IPS-18c (cell line): ENCODE results near the gene ZNF740.
A peak's percentile ranks its signal among the peaks of the same experiment; 100 is the strongest.
"Not testable (repeated sequence)": the region's sequence is repeated elsewhere in the genome, so short reads cannot be mapped to it uniquely, and the experiment has no call there.

Source experiments
- H3K4me3 ChIP-seq: 2 replicates; pipeline ENCODE4 v1.7.0; 2013; ENCODE audit warnings: low read depth, mild to moderate bottlenecking, low read length, moderate library complexity; ENCODE audit not compliant: insufficient read depth
- H3K9me3 ChIP-seq: one replicate; pipeline ENCODE4 v1.6.1; 2013; ENCODE audit warnings: mild to moderate bottlenecking, low read length, moderate library complexity; ENCODE audit not compliant: control insufficient read depth, insufficient read depth

Gene ZNF740

GRCh38 chr12:53201639-53202038, 21.1 kb downstream of the ZNF740 start:
- no peaks in the 10 kb centered on the region for H3K9me3 ChIP-seq

GRCh38 chr12:53202316-53202715, 21.8 kb downstream of the ZNF740 start:
- H3K4me3 ChIP-seq, H3K9me3 ChIP-seq: not testable (repeated sequence)

More at GRCh38 chr12:53201639-53202038, 21.1 kb downstream of the ZNF740 start:
- H3K4me3 ChIP-seq, result no peak overlapping the region

- Histone ChIP-seq H3K4me3 (no peak overlapping the region), H3K9me3 (no peaks in the 10 kb centered on the region)
These were observed 23.8 kb downstream of the ZNF740 start for GRCh38 chr12:53204351-53204750.

GRCh38 chr12:53205747-53206419, 25.4 kb downstream of the ZNF740 start:
- Histone ChIP-seq H3K4me3 (no peak overlapping the region), H3K9me3 (no peaks in the 10 kb centered on the region)

- Histone ChIP-seq H3K4me3 (no peak within 1 kb of the TSS), H3K9me3 (no peaks in the 10 kb centered on the region)
These were observed 26.5 kb downstream of the ZNF740 start, which contains the start of gene ITGB7 for GRCh38 chr12:53207042-53207441. TSS of gene ITGB7 (minus strand) at chr12:53207251. CDS start at chr12:53200443, 6,808 bp downstream.

- Histone ChIP-seq H3K4me3 (no peak overlapping the region), H3K9me3 (no peaks in the 10 kb centered on the region)
These were observed 27.9 kb downstream of the ZNF740 start for GRCh38 chr12:53208435-53208834.

- no peak overlapping the region for H3K4me3 ChIP-seq
- no peaks in the 10 kb centered on the region for H3K9me3 ChIP-seq
These were observed 28.4 kb downstream of the ZNF740 start for GRCh38 chr12:53208877-53209463.

GRCh38 chr12:53210843-53211242, 30.3 kb downstream of the ZNF740 start:
- Histone ChIP-seq H3K4me3 (no peak overlapping the region), H3K9me3 (no peaks in the 10 kb centered on the region)

GRCh38 chr12:53211476-53212381, 31.2 kb downstream of the ZNF740 start:
- no peaks in the 10 kb centered on the region for H3K9me3 ChIP-seq
- H3K4me3 ChIP-seq, result no peak overlapping the region

GRCh38 chr12:53212931-53213330, 32.4 kb downstream of the ZNF740 start:
- H3K4me3 ChIP-seq, result no peak overlapping the region
- H3K9me3 ChIP-seq, result no peaks in the 10 kb centered on the region

GRCh38 chr12:53213348-53213747, 32.8 kb downstream of the ZNF740 start:
- no peaks in the 10 kb centered on the region for H3K9me3 ChIP-seq

GRCh38 chr12:53214221-53214620, 33.7 kb downstream of the ZNF740 start:
- Histone ChIP-seq H3K9me3 (no peaks in the 10 kb centered on the region), H3K4me3 (no peak overlapping the region)

More at GRCh38 chr12:53213348-53213747, 32.8 kb downstream of the ZNF740 start:
- no peak overlapping the region for H3K4me3 ChIP-seq

GRCh38 chr12:53214687-53215455, 34.3 kb downstream of the ZNF740 start:
- H3K4me3 ChIP-seq, result no peak overlapping the region
- H3K9me3 ChIP-seq, result no peaks in the 10 kb centered on the region

GRCh38 chr12:53215497-53215896, 35.0 kb downstream of the ZNF740 start:
- H3K9me3 ChIP-seq, result no peaks in the 10 kb centered on the region
- H3K4me3 ChIP-seq, result no peak overlapping the region

GRCh38 chr12:53217051-53217930, 36.8 kb downstream of the ZNF740 start:
- H3K4me3 ChIP-seq, result peak overlapping the region; percentile 86
- H3K9me3 ChIP-seq, result no peaks in the 10 kb centered on the region

- H3K4me3 ChIP-seq, result peak overlapping the region; percentile 86
- H3K9me3 ChIP-seq, result no peaks in the 10 kb centered on the region
These were observed 37.4 kb downstream of the ZNF740 start for GRCh38 chr12:53217931-53218307.
